ENCODE measurements around the gene GPR135.

GPR135 gene

DNA sequence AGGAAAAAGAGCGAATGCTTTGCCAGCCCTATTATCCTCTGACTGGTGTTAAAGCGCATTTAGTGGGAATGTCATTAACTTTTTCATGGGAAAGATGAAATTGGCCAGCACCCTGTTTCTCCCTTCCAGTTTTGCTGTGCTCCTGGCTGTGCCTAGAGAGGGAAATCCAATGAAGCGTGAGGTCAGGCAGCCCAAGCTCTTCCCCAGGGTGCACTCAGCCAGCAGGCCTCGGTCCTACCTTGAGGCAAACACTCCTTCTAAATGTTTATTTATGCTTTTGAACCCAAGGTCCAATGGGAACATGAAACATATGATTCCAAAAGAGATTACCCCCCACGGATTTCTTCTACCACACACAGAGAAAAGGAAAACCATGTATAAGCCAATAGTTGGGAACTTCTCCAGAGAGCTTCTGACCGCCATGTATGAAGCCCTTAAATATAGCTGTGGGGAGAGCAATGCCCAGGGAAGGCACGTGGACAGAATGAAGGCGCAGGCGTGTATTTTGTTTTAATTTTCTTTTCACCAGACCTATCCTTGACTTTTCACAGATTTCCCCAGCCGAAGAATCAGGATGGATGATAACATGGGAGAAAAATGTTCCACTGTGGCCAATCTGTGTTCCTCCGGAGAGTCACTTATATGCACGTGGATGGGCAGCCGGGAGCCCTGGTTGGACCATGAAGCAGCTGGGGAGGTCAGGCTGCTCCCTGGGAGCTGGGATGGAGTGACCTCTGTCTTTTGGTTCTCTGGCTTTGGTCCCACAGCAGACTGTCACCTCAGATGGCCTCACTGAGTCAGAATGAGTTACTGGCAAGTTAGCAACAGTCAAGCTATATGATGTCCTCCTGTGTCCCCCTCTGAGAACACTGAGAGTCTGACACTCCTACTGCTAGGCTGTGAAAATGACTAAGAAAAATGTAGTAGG is 37.3 kb downstream of the GPR135 start:
- H3K4me3 ChIP-seq (replicated peaks; ENCODE audit: low read depth, low read length), result no peak overlapping the region
- no peak for TF ChIP-seq CTCF (IDR thresholded peaks at IDR 0.05; ENCODE audit: low read depth, low read length, missing control alignments)
- DNase-seq (ENCODE audit: extremely low read depth, low read depth), result no peak

GRCh38 chr14:59425322-59425935 is 39.8 kb downstream of the GPR135 start:
- DNase-seq (ENCODE audit: extremely low read depth, low read depth), result no peak
- H3K4me3 ChIP-seq (replicated peaks; ENCODE audit: low read depth, low read length), result no peak overlapping the region
- no peak for TF ChIP-seq CTCF (IDR thresholded peaks at IDR 0.05; ENCODE audit: low read depth, low read length, missing control alignments)

DNA sequence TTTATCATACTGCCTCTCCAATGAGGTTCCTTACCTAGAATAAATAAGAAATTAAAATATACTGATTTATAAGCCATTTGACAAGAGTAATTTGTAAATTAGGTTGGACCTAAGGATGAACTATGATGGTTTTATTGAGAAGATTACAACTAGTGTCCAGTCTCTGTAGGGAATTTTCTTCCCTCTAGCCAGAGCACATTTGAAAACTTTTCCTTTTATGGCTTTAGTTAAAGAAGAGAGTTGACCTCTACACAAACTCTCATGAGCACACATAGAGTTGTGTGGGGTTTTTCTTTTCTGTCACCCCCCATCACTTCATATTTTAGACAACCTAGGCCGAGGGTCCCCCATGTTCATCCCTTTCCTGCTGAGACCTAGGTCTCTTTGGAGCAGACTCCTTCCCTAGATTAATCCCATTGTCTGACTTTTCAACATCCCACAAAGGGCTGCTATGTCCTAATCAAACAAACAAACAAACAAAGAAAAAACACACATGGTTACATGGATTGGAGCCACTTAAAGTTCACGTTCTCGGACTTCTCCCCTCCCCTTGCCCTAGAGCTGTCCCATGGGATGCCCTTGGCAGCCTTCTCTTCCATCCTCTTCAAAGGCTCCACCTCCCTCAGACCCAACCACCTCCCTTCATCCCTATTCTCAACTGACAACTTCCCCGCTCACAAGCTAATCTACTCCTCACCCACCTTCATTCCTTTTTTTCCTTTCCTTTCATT is 40.7 kb downstream of the GPR135 start:
- DNase-seq (ENCODE audit: extremely low read depth, low read depth), result no peak
- no peak overlapping the region for H3K4me3 ChIP-seq (replicated peaks; ENCODE audit: low read depth, low read length)
- TF ChIP-seq CTCF (IDR thresholded peaks at IDR 0.05; ENCODE audit: low read depth, low read length, missing control alignments), result no peak

DNA sequence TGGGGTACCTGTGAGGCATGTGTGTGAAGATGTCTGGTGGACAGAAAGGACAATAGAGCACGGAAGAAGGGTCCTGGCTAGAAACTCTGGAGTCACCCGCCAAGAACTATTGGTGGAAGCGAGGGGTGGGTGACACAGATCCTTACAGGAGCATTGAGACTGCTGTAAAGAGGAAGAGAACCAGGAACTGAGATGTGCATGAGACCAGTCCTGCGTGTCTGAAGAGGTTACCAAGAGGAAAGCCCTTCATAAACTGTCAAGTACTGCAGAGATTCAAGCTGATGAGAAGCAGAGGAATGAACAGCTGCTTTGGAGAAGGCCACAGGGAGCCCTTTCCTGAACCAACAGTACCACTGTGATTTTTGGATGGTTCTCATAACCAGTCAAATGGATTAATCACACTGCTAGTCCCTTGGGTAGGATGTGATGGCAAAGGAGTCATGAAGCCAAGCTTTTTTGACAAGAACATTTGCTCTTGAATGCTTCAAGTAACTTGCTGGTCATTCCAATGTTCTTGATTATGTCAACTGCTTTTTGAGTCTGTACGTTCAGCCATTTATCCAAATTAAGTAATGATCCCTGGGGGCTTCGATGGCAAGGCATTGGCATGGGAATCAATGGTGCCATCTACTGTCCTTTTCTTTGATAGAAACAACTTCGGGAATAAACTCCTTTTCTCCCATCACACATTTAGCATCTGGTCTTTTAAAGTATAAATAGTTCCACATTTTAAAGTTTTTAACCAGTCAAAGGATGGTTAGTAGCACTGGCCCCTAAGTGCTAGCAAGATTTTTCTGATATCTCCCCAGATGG is 42.9 kb downstream of the GPR135 start:
- no peak overlapping the region for H3K4me3 ChIP-seq (replicated peaks; ENCODE audit: low read depth, low read length)
- no peak for TF ChIP-seq CTCF (IDR thresholded peaks at IDR 0.05; ENCODE audit: low read depth, low read length, missing control alignments)
- DNase-seq (ENCODE audit: extremely low read depth, low read depth), result no peak

GRCh38 chr14:59419303-59419702 is 45.9 kb downstream of the GPR135 start:
- no peak for TF ChIP-seq CTCF (IDR thresholded peaks at IDR 0.05; ENCODE audit: low read depth, low read length, missing control alignments)
- H3K4me3 ChIP-seq (replicated peaks; ENCODE audit: low read depth, low read length), result no peak overlapping the region
- DNase-seq (ENCODE audit: extremely low read depth, low read depth), result no peak

- H3K4me3 ChIP-seq (replicated peaks; ENCODE audit: low read depth, low read length), result no peak overlapping the region
- no peak for DNase-seq (ENCODE audit: extremely low read depth, low read depth)
- no peak for TF ChIP-seq CTCF (IDR thresholded peaks at IDR 0.05; ENCODE audit: low read depth, low read length, missing control alignments)
Measured at GRCh38 chr14:59417311-59417710, 47.9 kb downstream of the GPR135 start.

Data from HFF-Myc (cell line).